HG03442 (cell line): Measurements from ENCODE around the gene OGFRL1.
"Not testable (repeated sequence)": the region's sequence is repeated elsewhere in the genome, so short reads cannot be mapped to it uniquely, and the experiment has no call there.

ENCODE experiments used
- ATAC-seq: cut with Tn5 transposase; IDR thresholded peaks from one replicate; pipeline ENCODE4 v1.9.1; 2021; ENCODE audit warnings: mild to moderate bottlenecking, moderate library complexity; ENCODE audit not compliant: unreplicated experiment

OGFRL1 gene

GRCh38 chr6:71288228-71289038, at the start of gene OGFRL1:
Gene OGFRL1 (plus strand): TSS chr6:71288811. CDS start chr6:71288937, 126 bp downstream.
- peak; percentile 83 for ATAC-seq

- ATAC-seq, result no peak
Observed at GRCh38 chr6:71239694-71240093, 48.9 kb upstream of the OGFRL1 start.

- no peak for ATAC-seq
Observed at GRCh38 chr6:71245265-71246049, 43.2 kb upstream of the OGFRL1 start.

GRCh38 chr6:71246596-71246995, 42.0 kb upstream of the OGFRL1 start:
- no peak for ATAC-seq

GRCh38 chr6:71248306-71248765, 40.3 kb upstream of the OGFRL1 start:
- peak; percentile 85 for ATAC-seq

GRCh38 chr6:71248878-71249544, 39.6 kb upstream of the OGFRL1 start:
- ATAC-seq, result no peak

GRCh38 chr6:71250099-71250602, 38.5 kb upstream of the OGFRL1 start:
- ATAC-seq, result no peak

- ATAC-seq, result no peak
Observed at GRCh38 chr6:71252410-71252809, 36.2 kb upstream of the OGFRL1 start.

- no peak for ATAC-seq
Observed at GRCh38 chr6:71252960-71253359, 35.7 kb upstream of the OGFRL1 start.

GRCh38 chr6:71254323-71254722, 34.3 kb upstream of the OGFRL1 start:
- ATAC-seq, result no peak

- no peak for ATAC-seq
Observed at GRCh38 chr6:71258078-71258866, 30.3 kb upstream of the OGFRL1 start.

GRCh38 chr6:71259888-71260604, 28.6 kb upstream of the OGFRL1 start:
- no peak for ATAC-seq

GRCh38 chr6:71262914-71263313, 25.7 kb upstream of the OGFRL1 start:
- ATAC-seq, result no peak

GRCh38 chr6:71266392-71266791, 22.2 kb upstream of the OGFRL1 start:
- ATAC-seq, result not testable (repeated sequence)

GRCh38 chr6:71268735-71269437, 19.7 kb upstream of the OGFRL1 start:
- peak; percentile 71 for ATAC-seq

GRCh38 chr6:71277926-71278600, 10.5 kb upstream of the OGFRL1 start:
- ATAC-seq, result peak; percentile 61

- ATAC-seq, result no peak
Observed at GRCh38 chr6:71279321-71279720, 9.3 kb upstream of the OGFRL1 start.

- ATAC-seq, result no peak
Observed at GRCh38 chr6:71279740-71280139, 8.9 kb upstream of the OGFRL1 start.

- no peak for ATAC-seq
Observed at GRCh38 chr6:71280701-71281100, 7.9 kb upstream of the OGFRL1 start.
